Effector memory CD8-positive, alpha-beta T cell (primary cell): Measurements from ENCODE around the gene CWC15.
"Not testable (repeated sequence)": the region's sequence is repeated elsewhere in the genome, so short reads cannot be mapped to it uniquely, and the experiment has no call there.

Source experiments
- ATAC-seq: fragments of 150-1000 bp; cut with Tn5 transposase; replicated peaks from 2 replicates; pipeline ENCODE4 v1.10.0; 2021; ENCODE audit warnings: mild to moderate bottlenecking, moderate library complexity
- DNase-seq, 3 experiments: peaks; one replicate each; pipeline ENCODE4 v3.0.0; 2021
- H3K27ac Mint-ChIP-seq, 2 donors: one replicate each; pipeline ENCODE4 v1.8.0; 2022; ENCODE audit warnings: mild to moderate bottlenecking in 2 of 2, mixed read lengths in 2 of 2, moderate library complexity in 2 of 2
- H3K27me3 Mint-ChIP-seq, 2 donors: one replicate each; pipeline ENCODE4 v1.8.0; 2022; ENCODE audit warnings: mixed read lengths in 2 of 2
- H3K36me3 Mint-ChIP-seq: one replicate; pipeline ENCODE4 v1.8.0; 2022; ENCODE audit warnings: mild to moderate bottlenecking, moderate library complexity, mixed read lengths; ENCODE audit not compliant: insufficient read depth
- H3K4me1 Mint-ChIP-seq, 2 donors: one replicate each; pipeline ENCODE4 v1.8.0; 2022; ENCODE audit warnings: low read depth in 2 of 2, mixed read lengths in 2 of 2
- H3K4me3 Mint-ChIP-seq, 2 donors: one replicate each; pipeline ENCODE4 v1.8.0; 2022; ENCODE audit warnings: mild to moderate bottlenecking in 2 of 2, mixed read lengths in 2 of 2, moderate library complexity in 2 of 2
- H3K9me3 Mint-ChIP-seq, 2 donors: one replicate each; pipeline ENCODE4 v1.8.0; 2022; ENCODE audit warnings: mixed read lengths in 2 of 2
- total RNA-seq, 9 experiments: gene quantifications; one replicate each; lab custom pipeline; 2026; lab: John Stamatoyannopoulos, UW

Gene CWC15
- total RNA-seq: 40.3 to 103 (median 68.0) reads per million in 9 experiments

DNA sequence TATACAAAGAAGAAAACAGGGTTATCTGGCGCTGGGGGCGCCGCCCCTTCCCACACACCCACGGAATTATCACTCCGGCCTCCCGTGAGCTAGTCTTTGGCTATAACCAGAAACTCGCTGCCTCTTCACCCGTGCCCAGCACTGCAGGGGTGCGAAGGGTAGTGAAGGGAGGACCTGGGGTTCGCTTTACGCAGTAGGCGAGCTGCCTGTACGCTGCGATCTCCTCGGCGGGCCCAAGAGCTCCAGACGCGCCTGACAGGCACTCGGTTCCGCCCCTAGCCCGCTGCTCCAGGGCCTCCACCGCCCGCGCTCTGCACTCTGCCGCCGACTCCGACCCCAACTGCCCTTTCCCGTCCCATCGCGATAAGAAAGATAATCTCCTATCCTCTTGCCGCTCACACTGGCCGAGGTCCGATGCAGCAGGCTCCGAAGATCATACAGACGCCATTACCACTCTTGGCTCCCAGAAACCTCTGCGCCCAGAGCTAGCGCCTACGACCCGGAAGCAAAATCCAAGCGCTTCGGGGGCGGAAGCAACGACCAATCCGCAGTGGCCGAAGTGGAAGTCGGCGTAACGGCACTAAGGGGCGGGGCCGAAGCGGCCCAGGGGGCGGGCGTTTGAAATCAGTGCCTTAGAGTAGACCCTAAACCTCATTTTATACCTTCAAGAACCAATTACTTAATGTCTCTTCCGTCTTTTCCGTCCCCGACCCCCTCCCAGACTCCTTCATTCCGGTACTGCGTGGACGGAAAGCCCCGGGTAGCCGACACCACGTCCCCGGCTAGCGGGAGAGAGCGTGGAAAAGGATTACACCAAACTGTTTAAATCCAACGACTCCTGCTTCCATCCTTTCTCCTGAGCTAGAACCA, at the start of gene CWC15, which contains the start of gene KDM4D:
Gene CWC15, minus strand, starts transcription at position 458 of the 870 bp plus-strand sequence. CDS start 1,371 bp downstream, outside the sequence.
Gene KDM4D, plus strand, starts transcription at position 611 of the 870 bp plus-strand sequence. CDS start 23,664 bp downstream, outside the sequence.
- H3K9me3 Mint-ChIP-seq: peaks cover 0 to 8% of the 10 kb centered on the region in 2 donors
- H3K27me3 Mint-ChIP-seq: no peaks in the 10 kb centered on the region
- peak within 1 kb of the TSS; percentile 92 to 93 for H3K4me3 Mint-ChIP-seq
- peak; percentile 99 for ATAC-seq
- H3K36me3 Mint-ChIP-seq: peaks cover 49% of the 10 kb centered on the region
- DNase-seq: peak; percentile 92 to 93 (median 92)
- peak within 1 kb of the TSS; percentile 97 to 98 for H3K27ac Mint-ChIP-seq
- H3K4me1 Mint-ChIP-seq: peaks cover 15 to 30% of the 10 kb centered on the region in 2 donors

DNA sequence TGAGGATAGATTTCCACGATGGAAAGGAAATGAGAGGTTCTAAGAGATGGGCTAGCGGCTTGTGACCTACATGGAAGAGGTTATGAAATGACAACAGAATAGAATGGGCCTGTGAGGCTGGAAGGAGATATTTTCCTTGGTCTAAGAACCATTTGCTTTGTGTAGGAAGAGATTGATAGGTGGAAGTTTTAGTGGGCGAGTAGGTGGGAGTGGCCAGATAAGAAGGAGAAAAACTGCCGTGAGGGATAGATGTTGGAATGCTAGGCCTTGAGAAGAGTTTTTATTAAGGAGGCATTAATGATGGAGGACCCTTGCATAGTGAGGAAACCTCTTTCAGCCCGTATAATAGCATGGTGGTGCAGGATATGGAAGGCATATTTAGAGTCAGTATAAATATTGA, 48.1 kb upstream of the CWC15 start:
- H3K9me3 Mint-ChIP-seq, H3K27me3 Mint-ChIP-seq, H3K4me3 Mint-ChIP-seq, H3K27ac Mint-ChIP-seq, H3K36me3 Mint-ChIP-seq, DNase-seq, H3K4me1 Mint-ChIP-seq, ATAC-seq: not testable (repeated sequence)

DNA sequence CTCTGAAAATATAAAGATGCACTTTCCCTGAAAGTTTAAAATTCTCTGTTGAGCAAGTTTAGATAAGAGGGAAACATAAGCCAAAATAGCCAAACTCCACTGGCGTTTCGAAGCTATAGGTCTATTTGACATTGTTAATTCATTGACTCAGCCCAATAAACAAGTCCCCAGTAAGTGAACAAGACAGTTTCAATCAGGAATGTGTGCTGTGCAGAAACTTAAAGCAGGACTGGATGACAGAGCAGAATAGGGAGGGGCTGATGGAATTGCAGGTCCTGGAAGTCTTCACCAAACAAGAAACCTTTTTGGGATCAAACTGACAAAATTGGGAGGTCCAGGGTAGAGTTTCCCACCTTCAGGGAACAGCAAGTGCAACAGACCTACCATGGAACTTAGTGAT, 42.8 kb upstream of the CWC15 start:
- Mint-ChIP-seq H3K27me3 (peaks cover 19 to 42% of the 10 kb centered on the region in 2 donors), H3K9me3 (no peaks in the 10 kb centered on the region), H3K4me3 (no peak overlapping the region), H3K36me3 (no peaks in the 10 kb centered on the region), H3K27ac (no peak overlapping the region), H3K4me1 (no peaks in the 10 kb centered on the region)
- no peak for ATAC-seq
- no peak for DNase-seq

DNA sequence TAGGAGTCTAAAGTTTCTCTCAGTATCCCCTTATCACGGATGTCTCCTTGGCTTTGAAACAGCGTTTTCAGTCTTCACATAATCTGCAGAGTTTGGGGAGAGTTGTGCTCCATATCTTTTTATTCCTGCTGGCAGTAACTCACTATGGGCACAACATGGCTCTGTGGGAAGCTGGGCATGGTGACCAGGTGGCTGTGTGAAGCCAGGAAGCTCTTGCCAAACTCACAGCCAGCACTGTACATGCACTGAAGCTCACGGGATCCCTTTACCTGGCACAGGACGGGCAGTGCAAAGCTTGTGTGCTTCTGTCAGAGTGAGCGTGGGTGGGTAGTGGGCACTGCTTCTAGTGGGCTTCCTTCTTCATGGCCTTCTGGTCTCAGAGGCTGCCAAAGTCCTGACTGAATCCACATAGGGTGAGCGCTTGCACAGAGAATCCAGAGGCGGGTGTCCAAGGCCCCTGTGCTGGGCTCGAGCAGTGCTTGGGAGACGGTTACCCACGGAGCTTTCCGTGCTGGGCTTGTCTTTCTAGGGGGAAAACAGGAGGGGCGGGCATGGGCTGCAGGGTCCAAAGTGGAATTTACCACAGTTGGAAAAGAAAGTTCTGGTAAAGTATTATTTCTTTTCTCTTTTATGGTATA, 40.9 kb upstream of the CWC15 start:
- H3K36me3 Mint-ChIP-seq: no peaks in the 10 kb centered on the region
- no peak for ATAC-seq
- H3K27ac Mint-ChIP-seq: no peak overlapping the region
- no peaks in the 10 kb centered on the region for H3K4me1 Mint-ChIP-seq
- H3K27me3 Mint-ChIP-seq: peaks cover 20 to 49% of the 10 kb centered on the region in 2 donors
- DNase-seq: no peak
- H3K4me3 Mint-ChIP-seq: no peak overlapping the region
- no peaks in the 10 kb centered on the region for H3K9me3 Mint-ChIP-seq

DNA sequence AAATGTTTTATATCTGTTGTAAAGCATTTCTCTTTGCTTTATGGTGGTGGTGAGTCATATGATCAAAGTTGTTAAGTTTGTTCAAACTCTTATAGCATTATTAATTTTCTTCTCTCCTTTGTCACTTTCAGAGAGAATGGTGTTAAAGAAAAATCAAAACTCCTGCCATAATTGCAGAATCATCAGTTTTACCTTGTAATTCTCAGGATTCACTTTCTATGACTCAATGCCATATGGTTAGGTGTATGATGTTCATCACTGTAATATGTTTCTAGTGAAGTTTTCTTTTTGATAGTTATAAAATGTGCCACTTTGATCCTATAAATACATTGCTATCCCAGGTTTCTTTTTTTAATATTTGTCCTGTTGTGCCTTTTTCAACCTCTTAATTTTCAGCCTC, 38.0 kb upstream of the CWC15 start:
- Mint-ChIP-seq H3K9me3 (no peaks in the 10 kb centered on the region), H3K36me3 (no peaks in the 10 kb centered on the region), H3K4me3 (no peak overlapping the region), H3K27me3 (peaks cover 31 to 46% of the 10 kb centered on the region in 2 donors), H3K27ac (no peak overlapping the region), H3K4me1 (no peaks in the 10 kb centered on the region)
- ATAC-seq: no peak
- no peak for DNase-seq

DNA sequence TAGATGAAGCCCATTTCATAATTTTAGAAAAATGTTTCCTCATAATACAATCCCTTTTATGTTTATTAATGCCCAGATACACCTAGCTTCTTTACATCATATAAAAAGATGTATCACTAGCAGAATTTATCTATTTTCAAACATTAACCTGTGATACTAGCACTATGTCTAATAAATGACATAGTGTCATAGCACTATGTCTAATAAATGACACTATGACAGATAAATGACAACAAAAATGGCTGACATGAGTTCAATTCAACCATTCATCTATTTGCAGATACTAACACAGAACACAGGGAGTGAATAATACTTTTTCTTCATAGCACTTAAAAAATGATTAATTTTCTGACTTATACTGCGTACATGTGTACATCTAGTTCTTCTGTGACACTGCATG, 32.3 kb upstream of the CWC15 start:
- no peaks in the 10 kb centered on the region for H3K4me1 Mint-ChIP-seq
- no peak overlapping the region for H3K27ac Mint-ChIP-seq
- H3K9me3 Mint-ChIP-seq: no peaks in the 10 kb centered on the region
- ATAC-seq: no peak
- H3K4me3 Mint-ChIP-seq: no peak overlapping the region
- no peak for DNase-seq
- H3K27me3 Mint-ChIP-seq: peaks cover 7 to 21% of the 10 kb centered on the region in 2 donors
- H3K36me3 Mint-ChIP-seq: no peaks in the 10 kb centered on the region

DNA sequence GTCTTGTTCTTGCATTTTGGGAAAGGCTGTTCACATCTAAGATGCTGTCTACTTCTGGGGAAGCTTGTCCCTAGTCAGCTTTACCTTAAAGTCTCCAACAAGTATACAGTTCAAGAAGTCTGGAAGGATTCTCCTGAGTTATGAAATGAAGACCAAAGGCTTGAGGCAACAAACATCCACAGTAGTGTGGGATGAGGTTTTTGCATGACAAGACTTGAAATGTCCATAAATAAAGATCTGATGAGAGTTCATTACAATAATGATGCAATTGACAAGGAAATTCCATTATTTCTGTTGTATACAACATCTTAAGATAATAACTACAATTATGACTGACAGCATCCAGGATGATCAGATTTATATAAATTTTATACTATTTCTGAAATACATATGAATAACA, 30.4 kb upstream of the CWC15 start:
- H3K4me3 Mint-ChIP-seq: no peak overlapping the region
- DNase-seq: no peak
- H3K27me3 Mint-ChIP-seq: peaks cover 0 to 16% of the 10 kb centered on the region in 2 donors
- no peaks in the 10 kb centered on the region for H3K4me1 Mint-ChIP-seq
- no peak overlapping the region for H3K27ac Mint-ChIP-seq
- no peaks in the 10 kb centered on the region for H3K36me3 Mint-ChIP-seq
- H3K9me3 Mint-ChIP-seq: no peaks in the 10 kb centered on the region
- ATAC-seq: no peak

DNA sequence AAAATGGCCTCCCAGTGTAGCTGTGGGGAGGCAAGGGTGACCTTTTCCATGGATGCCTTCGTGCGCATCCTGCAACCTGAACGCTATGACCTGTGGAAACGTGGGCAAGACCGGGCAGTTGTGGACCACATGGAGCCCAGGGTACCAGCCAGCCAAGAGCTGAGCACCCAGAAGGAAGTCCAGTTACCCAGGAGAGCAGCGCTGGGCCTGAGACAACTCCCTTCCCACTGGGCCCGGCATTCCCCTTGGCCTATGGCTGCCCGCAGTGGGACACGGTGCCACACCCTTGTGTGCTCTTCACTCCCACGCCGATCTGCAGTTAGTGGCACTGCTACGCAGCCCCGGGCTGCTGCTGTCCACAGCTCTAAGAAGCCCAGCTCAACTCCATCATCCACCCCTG, 24.9 kb upstream of the CWC15 start:
- Mint-ChIP-seq H3K4me3 (no peak overlapping the region), H3K27ac (no peak overlapping the region), H3K4me1 (no peaks in the 10 kb centered on the region), H3K9me3 (no peaks in the 10 kb centered on the region), H3K36me3 (no peaks in the 10 kb centered on the region), H3K27me3 (peaks cover 0 to 6% of the 10 kb centered on the region in 2 donors)
- DNase-seq: no peak
- no peak for ATAC-seq

DNA sequence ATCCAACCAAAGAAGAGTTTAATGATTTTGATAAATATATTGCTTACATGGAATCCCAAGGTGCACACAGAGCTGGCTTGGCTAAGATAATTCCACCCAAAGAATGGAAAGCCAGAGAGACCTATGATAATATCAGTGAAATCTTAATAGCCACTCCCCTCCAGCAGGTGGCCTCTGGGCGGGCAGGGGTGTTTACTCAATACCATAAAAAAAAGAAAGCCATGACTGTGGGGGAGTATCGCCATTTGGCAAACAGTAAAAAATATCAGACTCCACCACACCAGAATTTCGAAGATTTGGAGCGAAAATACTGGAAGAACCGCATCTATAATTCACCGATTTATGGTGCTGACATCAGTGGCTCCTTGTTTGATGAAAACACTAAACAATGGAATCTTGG, 24.1 kb upstream of the CWC15 start:
- peaks cover 0 to 6% of the 10 kb centered on the region in 2 donors for H3K27me3 Mint-ChIP-seq
- H3K9me3 Mint-ChIP-seq: no peaks in the 10 kb centered on the region
- H3K4me3 Mint-ChIP-seq: no peak overlapping the region
- no peak overlapping the region for H3K27ac Mint-ChIP-seq
- no peaks in the 10 kb centered on the region for H3K36me3 Mint-ChIP-seq
- no peak for ATAC-seq
- DNase-seq: no peak
- no peaks in the 10 kb centered on the region for H3K4me1 Mint-ChIP-seq

DNA sequence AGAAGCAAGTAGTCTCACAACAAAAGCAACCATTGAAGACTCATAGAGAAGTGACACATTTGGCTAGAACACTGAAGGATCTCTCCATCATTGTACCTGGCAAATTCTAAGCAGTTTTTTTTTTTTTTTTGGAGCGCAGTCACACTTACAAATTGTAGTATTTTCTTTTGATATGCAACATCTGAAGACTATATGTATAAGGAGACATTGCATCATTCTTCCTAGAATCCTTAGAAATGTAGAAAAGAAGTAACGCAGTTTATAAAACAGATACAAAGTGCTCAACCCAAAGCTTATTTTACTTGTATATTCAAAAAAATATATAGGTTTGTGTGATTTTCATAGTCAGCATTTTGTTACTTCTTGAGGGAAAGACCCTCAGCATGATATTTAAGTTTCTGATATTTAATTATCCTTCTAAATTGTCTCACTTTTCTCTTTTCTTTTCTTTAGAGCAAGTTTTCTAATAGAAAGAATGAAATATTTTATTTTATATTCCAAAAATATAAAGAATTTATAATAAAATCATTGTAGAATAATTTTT, 20.1 kb upstream of the CWC15 start:
- Mint-ChIP-seq H3K27ac (no peak overlapping the region), H3K27me3 (peaks cover 18 to 26% of the 10 kb centered on the region in 2 donors), H3K4me3 (no peak overlapping the region), H3K4me1 (no peaks in the 10 kb centered on the region), H3K36me3 (no peaks in the 10 kb centered on the region), H3K9me3 (no peaks in the 10 kb centered on the region)
- no peak for DNase-seq
- ATAC-seq: no peak

DNA sequence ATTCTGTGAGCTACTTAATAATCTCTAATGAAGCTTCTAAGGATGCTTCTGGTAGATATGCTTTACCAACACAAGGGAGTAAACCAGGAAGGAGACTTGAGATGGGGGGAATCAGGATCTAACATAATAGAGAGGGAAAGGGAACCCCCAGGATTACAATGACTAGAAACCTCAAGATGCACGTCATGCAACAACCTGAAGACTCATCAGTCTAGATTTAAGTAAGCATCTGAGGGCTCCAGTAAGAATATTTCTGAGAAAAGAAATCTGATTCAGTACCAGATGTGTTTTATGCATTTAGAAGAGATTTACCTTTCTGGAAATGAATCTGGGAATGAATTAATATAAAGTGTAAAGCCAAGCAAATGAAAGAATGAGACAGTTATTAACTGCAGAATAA, 15.4 kb upstream of the CWC15 start:
- Mint-ChIP-seq H3K4me3 (no peak overlapping the region), H3K27me3 (peaks cover 27 to 40% of the 10 kb centered on the region in 2 donors), H3K36me3 (no peaks in the 10 kb centered on the region), H3K4me1 (no peaks in the 10 kb centered on the region), H3K9me3 (no peaks in the 10 kb centered on the region), H3K27ac (no peak overlapping the region)
- no peak for ATAC-seq
- DNase-seq: no peak

DNA sequence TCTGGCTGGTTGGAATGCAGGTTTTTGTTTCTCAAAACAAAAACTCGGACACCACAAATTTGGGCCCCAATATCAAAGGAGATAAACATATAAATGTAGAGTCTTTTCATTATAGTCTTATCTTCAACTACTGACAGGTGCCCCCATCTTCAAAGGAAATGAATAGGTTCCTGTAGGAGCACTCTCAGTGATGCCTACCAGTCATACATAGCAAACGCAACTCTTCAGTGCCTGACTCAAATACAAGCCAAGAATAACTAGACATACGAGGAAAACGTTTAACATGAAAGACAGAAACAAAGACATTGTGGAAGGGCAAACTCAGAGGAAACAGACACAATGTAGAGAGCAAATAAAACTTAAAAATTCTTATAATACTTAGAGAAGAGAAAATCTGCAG, 14.0 kb upstream of the CWC15 start:
- H3K36me3 Mint-ChIP-seq: no peaks in the 10 kb centered on the region
- H3K27me3 Mint-ChIP-seq: peaks cover 27 to 40% of the 10 kb centered on the region in 2 donors
- H3K4me1 Mint-ChIP-seq: no peaks in the 10 kb centered on the region
- ATAC-seq (no peak), DNase-seq (no peak)
- H3K27ac Mint-ChIP-seq: no peak overlapping the region
- H3K9me3 Mint-ChIP-seq: no peaks in the 10 kb centered on the region
- H3K4me3 Mint-ChIP-seq: no peak overlapping the region

DNA sequence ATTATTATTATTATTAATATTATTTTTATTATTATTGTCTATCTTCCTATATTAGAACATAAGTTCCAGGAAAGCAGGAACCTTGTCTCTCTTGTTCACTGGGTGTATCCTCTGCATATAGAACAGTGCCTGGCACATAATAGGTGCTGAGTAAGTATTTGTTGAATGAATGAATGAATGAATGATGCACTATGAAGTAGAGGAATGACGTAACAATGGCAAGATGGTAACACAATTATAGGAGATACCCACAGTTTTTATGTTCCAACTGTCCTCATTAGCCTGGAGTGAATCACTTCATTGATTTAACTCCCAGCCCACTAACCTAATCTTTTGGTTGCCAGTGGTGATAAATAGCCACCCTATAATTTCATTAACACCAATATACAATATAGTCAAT, 2.2 kb upstream of the CWC15 start:
- DNase-seq: no peak
- Mint-ChIP-seq H3K36me3 (peaks cover 26% of the 10 kb centered on the region), H3K27me3 (no peaks in the 10 kb centered on the region), H3K9me3 (peaks cover 0 to 8% of the 10 kb centered on the region in 2 donors), H3K4me3 (no peak overlapping the region), H3K4me1 (peaks cover 10 to 20% of the 10 kb centered on the region in 2 donors), H3K27ac (no peak overlapping the region)
- no peak for ATAC-seq
